ENCODE results near the gene SAG.

Gene SAG

DNA sequence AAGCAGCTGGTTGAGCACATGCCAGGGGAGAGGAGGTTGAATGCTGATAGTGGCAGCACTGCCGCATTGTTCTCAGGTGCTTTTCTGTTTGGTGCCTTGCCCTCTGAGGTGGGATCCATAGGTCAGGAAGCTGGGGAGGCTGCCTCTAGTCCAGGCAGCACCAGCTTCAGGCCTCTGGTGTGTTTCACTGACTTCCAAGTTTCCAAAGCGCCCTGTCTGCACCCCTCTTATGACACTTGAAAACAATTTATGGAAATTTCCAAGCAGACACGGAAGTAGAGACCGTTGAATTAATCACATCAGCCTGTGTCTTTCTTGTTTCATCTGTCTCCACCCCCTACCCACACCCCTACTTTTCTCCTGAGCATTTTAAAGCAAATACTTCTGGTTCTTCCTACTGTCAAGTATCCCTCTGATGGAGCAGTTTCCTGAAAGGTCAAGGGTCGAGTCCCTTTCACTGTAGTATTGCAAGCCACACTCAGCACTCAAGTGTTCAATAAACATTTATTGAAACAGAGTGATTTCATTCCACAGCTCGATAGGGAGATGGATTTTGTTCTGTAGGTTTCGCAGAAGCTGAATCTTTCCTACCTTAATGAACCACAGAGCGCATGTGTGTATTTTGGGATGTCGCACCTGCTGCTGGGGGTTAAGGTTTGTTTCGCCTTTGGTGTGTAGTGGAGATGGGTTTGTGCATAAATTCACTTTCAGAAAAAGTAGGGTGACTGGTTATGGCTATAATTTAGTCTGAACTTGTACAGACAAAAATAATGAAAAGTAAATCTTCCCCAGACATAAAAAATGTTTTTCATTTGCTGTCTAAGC is 68.1 kb downstream of the SAG start:
- no peak for TF ChIP-seq CTCF (IDR thresholded peaks at IDR 0.05; ENCODE audit: borderline replicate concordance, insufficient read depth, low read depth, low read length)
- H3K4me3 ChIP-seq (ENCODE audit: low read depth, low read length) = no peak overlapping the region

- no peak overlapping the region for H3K4me3 ChIP-seq (ENCODE audit: low read depth, low read length)
These were observed 71.4 kb downstream of the SAG start for GRCh38 chr2:233379034-233379433.

DNA sequence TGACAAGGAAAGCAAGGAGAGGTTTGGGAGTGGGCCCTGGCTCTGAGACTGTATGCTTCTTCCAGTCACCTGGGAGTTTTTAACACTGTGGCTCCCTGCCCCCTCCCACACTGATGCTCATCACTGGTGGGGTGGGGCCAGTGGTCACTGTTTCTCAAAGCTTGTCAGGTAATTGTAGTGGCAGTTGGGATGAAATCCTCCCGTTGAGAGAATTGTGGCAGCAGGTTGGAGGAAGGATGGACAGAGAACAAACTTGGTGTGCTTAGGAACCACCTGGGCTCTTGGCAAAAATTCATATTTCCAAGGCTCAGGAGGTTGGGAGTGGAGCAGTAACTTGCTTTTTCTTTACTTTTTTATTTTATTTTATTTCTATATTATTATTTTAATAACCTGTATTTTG is 71.8 kb downstream of the SAG start:
- TF ChIP-seq CTCF (IDR thresholded peaks at IDR 0.05; ENCODE audit: borderline replicate concordance, insufficient read depth, low read depth, low read length) = no peak

More at GRCh38 chr2:233379034-233379433, 71.4 kb downstream of the SAG start:
- TF ChIP-seq CTCF (IDR thresholded peaks at IDR 0.05; ENCODE audit: borderline replicate concordance, insufficient read depth, low read depth, low read length) = no peak

DNA sequence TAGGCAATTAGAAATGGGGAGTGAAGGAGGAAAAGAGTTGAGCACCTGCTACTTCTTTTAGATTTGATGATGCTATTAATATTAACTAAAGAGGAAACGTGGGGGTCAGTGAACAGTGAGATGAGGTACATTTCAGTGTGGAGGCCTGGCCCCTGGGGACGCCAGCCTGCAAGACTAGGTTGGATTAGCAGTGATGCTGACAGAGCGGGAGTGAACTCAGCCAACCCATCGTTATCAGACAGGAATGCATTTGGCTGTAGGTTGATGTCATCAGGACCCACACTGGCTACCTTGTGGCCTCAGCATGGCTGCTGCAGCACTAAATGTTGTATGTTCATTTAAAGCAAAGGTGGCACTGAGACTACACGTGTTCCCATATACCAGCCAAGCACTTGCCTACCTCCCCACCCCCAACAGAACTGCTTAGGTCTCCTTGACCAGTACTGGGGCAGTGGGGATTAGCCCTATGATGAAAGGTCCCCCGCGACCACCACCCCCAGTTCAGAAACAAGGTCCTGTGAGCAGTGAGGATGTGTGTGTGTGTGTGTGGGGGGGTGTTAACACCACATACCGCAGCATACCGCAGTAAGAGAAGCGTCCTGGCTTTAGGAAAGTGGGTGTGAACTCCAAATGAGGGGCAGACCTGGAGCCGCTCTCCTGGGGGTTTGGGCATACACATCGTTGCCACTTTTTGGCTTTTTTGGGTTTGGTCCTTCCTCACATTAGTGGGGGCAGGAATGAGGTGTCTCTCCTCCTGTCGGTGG is 72.7 kb downstream of the SAG start:
- H3K4me3 ChIP-seq (ENCODE audit: low read depth, low read length) = no peak overlapping the region
- no peak for TF ChIP-seq CTCF (IDR thresholded peaks at IDR 0.05; ENCODE audit: borderline replicate concordance, insufficient read depth, low read depth, low read length)

More for the DNA sequence above, 71.8 kb downstream of the SAG start:
- no peak overlapping the region for H3K4me3 ChIP-seq (ENCODE audit: low read depth, low read length)

DNA sequence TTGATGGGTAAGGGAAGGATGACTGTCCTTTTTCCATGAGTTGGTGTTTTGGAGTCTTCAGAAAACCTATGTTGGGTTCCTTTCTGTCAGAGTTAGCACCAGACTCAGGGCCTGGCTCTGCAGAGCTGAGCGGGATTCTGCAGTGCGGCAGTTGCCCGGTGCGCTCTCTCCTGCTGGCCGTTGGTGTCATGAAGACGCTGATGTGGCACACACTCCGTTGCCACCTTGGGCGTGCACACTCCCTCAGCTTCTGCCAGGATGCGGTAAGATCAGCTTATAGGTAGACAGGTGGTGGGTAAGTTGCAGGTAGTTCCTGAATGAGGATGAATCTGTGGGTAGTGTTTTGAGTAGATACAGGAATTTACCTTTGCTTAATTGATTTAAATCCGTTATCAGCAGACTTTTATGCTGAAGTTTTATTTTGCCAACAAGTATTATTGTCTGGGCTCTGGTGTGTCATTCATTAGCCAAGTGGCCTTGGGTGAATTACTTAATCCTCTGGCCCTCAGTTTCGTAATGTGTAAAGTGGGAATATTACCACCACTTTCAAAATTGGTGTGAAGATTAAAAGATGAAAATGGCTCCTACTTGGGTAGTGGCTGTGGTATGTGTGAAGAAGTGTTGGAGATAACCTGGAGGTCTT is 73.5 kb downstream of the SAG start:
- no peak for TF ChIP-seq CTCF (IDR thresholded peaks at IDR 0.05; ENCODE audit: borderline replicate concordance, insufficient read depth, low read depth, low read length)
- H3K4me3 ChIP-seq (ENCODE audit: low read depth, low read length) = no peak overlapping the region

DNA sequence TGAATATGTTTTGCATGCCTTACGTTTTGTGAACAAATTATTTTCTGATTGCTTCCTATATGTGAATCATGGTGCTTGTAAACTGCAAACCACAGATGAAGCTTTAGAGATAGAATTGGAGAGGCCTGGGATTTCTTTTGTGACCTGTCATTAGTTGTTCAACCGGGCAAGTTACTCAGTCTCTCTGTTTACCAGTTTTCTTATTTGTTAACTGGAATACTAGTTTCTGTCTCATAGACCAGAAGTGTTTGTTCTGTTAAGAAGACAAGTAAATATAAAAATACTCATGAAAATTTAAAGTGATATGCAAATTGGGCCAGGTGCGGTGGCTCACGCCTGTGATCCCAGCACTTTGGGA is 74.0 kb downstream of the SAG start:
- TF ChIP-seq CTCF (IDR thresholded peaks at IDR 0.05; ENCODE audit: borderline replicate concordance, insufficient read depth, low read depth, low read length) = no peak
- H3K4me3 ChIP-seq (ENCODE audit: low read depth, low read length) = no peak overlapping the region
